ENCODE data around the gene IRAK1BP1. TPM values are rescaled to one million over a fixed set of nuclear protein-coding genes. Genes with fewer than 3 reads are reported as not detected.
"Not testable (repeated sequence)": the region's sequence is repeated elsewhere in the genome, so short reads cannot be mapped to it uniquely, and the experiment has no call there.

IRAK1BP1 gene
- total and polyA plus RNA-seq, 2 donors from 2014 or later: 6.1 to 6.6 TPM

- FAIRE-seq: no peak
These were observed 49.1 kb downstream of the IRAK1BP1 start for GRCh38 chr6:78916411-78916810.

GRCh38 chr6:78917788-78918187 lies 50.4 kb downstream of the IRAK1BP1 start:
- H3K27me3 ChIP-seq (ENCODE audit: control insufficient read depth, insufficient read depth, low read length): no peaks in the 10 kb centered on the region
- H3K9me3 ChIP-seq (ENCODE audit: control insufficient read depth in 2 of 3, insufficient read depth in 1 of 3, low read length in 3 of 3): peaks cover 0 to 9% (median 2%) of the 10 kb centered on the region in 3 donors
- H3K9ac ChIP-seq (ENCODE audit: low read length in 3 of 3): no peak overlapping the region
- FAIRE-seq (no peak), DNase-seq (no peak)
- no peak overlapping the region for H3K4me3 ChIP-seq (ENCODE audit: low read length in 3 of 3)
- intact Hi-C loops (cut with DNase I): no loop called here
- H3K27ac ChIP-seq (ENCODE audit: low read depth in 2 of 2, low read length in 2 of 2): no peak overlapping the region
- TF ChIP-seq CTCF (IDR thresholded peaks at IDR 0.05; ENCODE audit: borderline replicate concordance, extremely low read depth, insufficient read depth): no peak
- no peaks in the 10 kb centered on the region for H3K36me3 ChIP-seq (ENCODE audit: control insufficient read depth in 2 of 3, insufficient read depth in 3 of 3, low read length in 3 of 3)
- H3K4me1 ChIP-seq (ENCODE audit: control insufficient read depth in 2 of 3, insufficient read depth in 2 of 3, low read depth in 1 of 3, low read length in 3 of 3): no peaks in the 10 kb centered on the region

More at GRCh38 chr6:78916411-78916810, 49.1 kb downstream of the IRAK1BP1 start:
- Histone ChIP-seq H3K27me3 (ENCODE audit: control insufficient read depth, insufficient read depth, low read length) (no peaks in the 10 kb centered on the region), H3K9me3 (ENCODE audit: control insufficient read depth in 2 of 3, insufficient read depth in 1 of 3, low read length in 3 of 3) (peaks cover 0 to 9% (median 2%) of the 10 kb centered on the region in 3 donors), H3K36me3 (ENCODE audit: control insufficient read depth in 2 of 3, insufficient read depth in 3 of 3, low read length in 3 of 3) (no peaks in the 10 kb centered on the region), H3K4me3 (ENCODE audit: low read length in 3 of 3) (no peak overlapping the region), H3K4me1 (ENCODE audit: control insufficient read depth in 2 of 3, insufficient read depth in 2 of 3, low read depth in 1 of 3, low read length in 3 of 3) (no peaks in the 10 kb centered on the region), H3K9ac (ENCODE audit: low read length in 3 of 3) (no peak overlapping the region), H3K27ac (ENCODE audit: low read depth in 2 of 2, low read length in 2 of 2) (no peak overlapping the region)
- intact Hi-C loops (cut with DNase I): no loop called here
- no peak for DNase-seq
- TF ChIP-seq CTCF (IDR thresholded peaks at IDR 0.05; ENCODE audit: borderline replicate concordance, extremely low read depth, insufficient read depth): no peak

- H3K9ac ChIP-seq (ENCODE audit: low read length in 3 of 3); intact Hi-C loops (cut with DNase I); H3K4me1 ChIP-seq (ENCODE audit: control insufficient read depth in 2 of 3, insufficient read depth in 2 of 3, low read depth in 1 of 3, low read length in 3 of 3); H3K4me3 ChIP-seq (ENCODE audit: low read length in 3 of 3); H3K27ac ChIP-seq (ENCODE audit: low read depth in 2 of 2, low read length in 2 of 2); DNase-seq; H3K36me3 ChIP-seq (ENCODE audit: control insufficient read depth in 2 of 3, insufficient read depth in 3 of 3, low read length in 3 of 3); FAIRE-seq; H3K27me3 ChIP-seq (ENCODE audit: control insufficient read depth, insufficient read depth, low read length): not testable (repeated sequence)
- H3K9me3 ChIP-seq (ENCODE audit: control insufficient read depth in 2 of 3, insufficient read depth in 1 of 3, low read length in 3 of 3): peaks cover 0 to 14% (median 2%) of the 10 kb centered on the region in 3 donors
These were observed 53.8 kb downstream of the IRAK1BP1 start for GRCh38 chr6:78921168-78921567.

- intact Hi-C loops (cut with DNase I): no loop called here
- DNase-seq (no peak), FAIRE-seq (no peak)
- no peak overlapping the region for H3K27ac ChIP-seq (ENCODE audit: low read depth in 2 of 2, low read length in 2 of 2)
- H3K9me3 ChIP-seq (ENCODE audit: control insufficient read depth in 2 of 3, insufficient read depth in 1 of 3, low read length in 3 of 3): peaks cover 0 to 20% (median 2%) of the 10 kb centered on the region in 3 donors
- no peak overlapping the region for H3K4me3 ChIP-seq (ENCODE audit: low read length in 3 of 3)
- H3K9ac ChIP-seq (ENCODE audit: low read length in 3 of 3): no peak overlapping the region
- H3K4me1 ChIP-seq (ENCODE audit: control insufficient read depth in 2 of 3, insufficient read depth in 2 of 3, low read depth in 1 of 3, low read length in 3 of 3): no peaks in the 10 kb centered on the region
- no peak for TF ChIP-seq CTCF (IDR thresholded peaks at IDR 0.05; ENCODE audit: borderline replicate concordance, extremely low read depth, insufficient read depth)
- H3K36me3 ChIP-seq (ENCODE audit: control insufficient read depth in 2 of 3, insufficient read depth in 3 of 3, low read length in 3 of 3): no peaks in the 10 kb centered on the region
- H3K27me3 ChIP-seq (ENCODE audit: control insufficient read depth, insufficient read depth, low read length): no peaks in the 10 kb centered on the region
These were observed 58.0 kb downstream of the IRAK1BP1 start for GRCh38 chr6:78925317-78925716.
